B cell (primary cell): ENCODE results near the gene B3GAT3. TPM values are rescaled to one million over a fixed set of nuclear protein-coding genes. Genes with fewer than 3 reads are reported as not detected.

Source experiments
- ATAC-seq: fragments of 200-7000 bp; cut with Tn5 transposase; one replicate; pipeline ENCODE4 v1.10.0; 2021; ENCODE audit warnings: low read depth, mild to moderate bottlenecking, moderate number of reproducible peaks, moderate library complexity
- CTCF ChIA-PET: fragments of 350-600 bp; sonication (Branson Sonifier 250); formaldehyde crosslinking; loops from one replicate; lab custom pipeline; 2021; ENCODE audit warnings: antibody characterized with exemption, inconsistent platforms; lab: Charles Lee
- POLR2A ChIA-PET: fragments of 350-600 bp; sonication (Branson Sonifier 250); formaldehyde crosslinking; loops from one replicate; lab custom pipeline; 2021; ENCODE audit warnings: antibody characterized with exemption; lab: Charles Lee
- DNase-seq: peaks from one replicate; pipeline ENCODE4 v3.0.0; 2013
- H2AFZ ChIP-seq: 2 replicates; pipeline ENCODE4 v1.6.1; 2012; ENCODE audit warnings: mild to moderate bottlenecking, low read depth, low read length; ENCODE audit not compliant: insufficient read depth, poor library complexity, severe bottlenecking
- H3K27ac ChIP-seq, 2 donors: 1 replicate in 1 of 2; 2 replicates in 1 of 2; pipeline ENCODE4 v1.5.1; 2012 to 2013; ENCODE audit warnings: low read length in 2 of 2, mild to moderate bottlenecking in 2 of 2, moderate library complexity in 1 of 2
- H3K27me3 ChIP-seq, 4 experiments: fragments of 200-600 bp in 1 of 4; sonication (generic) in 1 of 4; replicated peaks in 1 of 4; 1 replicate in 2 of 4; 2 replicates in 2 of 4; pipeline versions ENCODE4 v1.6.1 to v1.7.0; 2013 to 2016; ENCODE audit warnings: low read length in 3 of 4, mild to moderate bottlenecking in 2 of 4, mixed read lengths in 1 of 4, moderate library complexity in 1 of 4; ENCODE audit not compliant: insufficient read depth in 4 of 4, control insufficient read depth in 3 of 4; ENCODE audit errors: control extremely low read depth in 1 of 4
- H3K36me3 ChIP-seq, 2 experiments: replicated peaks in 1 of 2; 1 replicate in 1 of 2; 2 replicates in 1 of 2; pipeline versions ENCODE4 v1.6.1 to v1.7.1; 2013; ENCODE audit warnings: low read length in 1 of 2; ENCODE audit not compliant: insufficient read depth in 2 of 2, control insufficient read depth in 1 of 2; ENCODE audit errors: control extremely low read depth in 1 of 2, extremely low read depth in 1 of 2
- H3K4me1 ChIP-seq, 2 donors: fragments of 200-600 bp in 1 of 2; sonication (generic) in 1 of 2; 1 replicate in 1 of 2; 2 replicates in 1 of 2; pipeline versions ENCODE4 v1.5.1 to v1.6.1; 2013 to 2017; ENCODE audit warnings: low read length in 2 of 2; ENCODE audit not compliant: control insufficient read depth in 2 of 2, insufficient read depth in 2 of 2
- H3K4me2 ChIP-seq: replicated peaks from 2 replicates; pipeline ENCODE3; 2012; ENCODE audit warnings: mild to moderate bottlenecking, low read depth, low read length; ENCODE audit not compliant: poor library complexity, severe bottlenecking
- H3K4me3 ChIP-seq, 5 experiments: fragments of 200-600 bp in 1 of 5; sonication (generic) in 1 of 5; 1 replicate in 3 of 5; 2 replicates in 2 of 5; pipeline versions ENCODE4 v1.5.1 to v1.7.0; 2011 to 2016; ENCODE audit warnings: low read length in 4 of 5, mild to moderate bottlenecking in 4 of 5, low read depth in 2 of 5, control low read depth in 1 of 5, moderate library complexity in 1 of 5; ENCODE audit not compliant: insufficient read depth in 1 of 5; ENCODE audit errors: control extremely low read depth in 1 of 5, extremely low read depth in 1 of 5
- H3K79me2 ChIP-seq: fragments of 200-600 bp; sonication (generic); one replicate; pipeline ENCODE4 v1.6.0; 2016; ENCODE audit warnings: low read length; ENCODE audit not compliant: control insufficient read depth, insufficient read depth
- H3K9ac ChIP-seq: fragments of 200-600 bp; sonication (generic); 2 replicates; pipeline ENCODE4 v1.6.1; 2017; ENCODE audit warnings: mild to moderate bottlenecking, low read length, moderate library complexity
- H3K9me3 ChIP-seq, 3 donors: one replicate each; pipeline versions ENCODE4 v1.6.1 to v1.7.1; 2013; ENCODE audit warnings: low read length in 2 of 3; ENCODE audit not compliant: control insufficient read depth in 2 of 3, insufficient read depth in 1 of 3; ENCODE audit errors: control extremely low read depth in 1 of 3
- H4K20me1 ChIP-seq: 2 replicates; pipeline ENCODE4 v1.6.0; 2012; ENCODE audit warnings: mild to moderate bottlenecking, low read length; ENCODE audit not compliant: insufficient read depth, control insufficient read depth, poor library complexity, severe bottlenecking
- H3K27ac Mint-ChIP-seq: one replicate; pipeline ENCODE4 v1.8.0; 2021; ENCODE audit warnings: mixed read lengths
- H3K27me3 Mint-ChIP-seq: one replicate; pipeline ENCODE4 v1.8.0; 2021; ENCODE audit warnings: mixed read lengths
- H3K4me1 Mint-ChIP-seq: one replicate; pipeline ENCODE4 v1.8.0; 2021; ENCODE audit warnings: mixed read lengths
- H3K4me3 Mint-ChIP-seq: one replicate; pipeline ENCODE4 v1.8.0; 2021; ENCODE audit warnings: mixed read lengths
- H3K9me3 Mint-ChIP-seq: one replicate; pipeline ENCODE4 v1.8.0; 2022; ENCODE audit warnings: mixed read lengths; ENCODE audit not compliant: insufficient read depth
- EZH2 ChIP-seq: IDR thresholded peaks from 2 replicates; pipeline ENCODE4 v1.6.1; 2012; ENCODE audit warnings: borderline replicate concordance, low read depth, mild to moderate bottlenecking, moderate library complexity, low read length; ENCODE audit not compliant: insufficient read depth, poor library complexity, severe bottlenecking
- WGBS: methylation state at CpG from one replicate; pipeline ENCODE4 v1.1.5; 2013; ENCODE audit warnings: missing lambda C conversion rate; ENCODE audit not compliant: insufficient coverage; 5-methylcytosine and 5-hydroxymethylcytosine counted together
- intact Hi-C: fragments of 100-400 bp; cut with micrococcal nuclease; formaldehyde crosslinking; loops from one replicate; pipeline ENCODE4 v1.10.0; 2022
- polyA plus RNA-seq: library from polyadenylated mRNA; depleted of rRNA; stranded (reverse); fragments of >200 nt; gene quantifications from 2 replicates; pipeline ENCODE4 v1.2.3, GENCODE V29; 2012
- total RNA-seq, 2 donors: library from RNA; stranded (reverse); fragments of 120-200 nt in 1 of 2; gene quantifications; 1 replicate in 1 of 2; 2 replicates in 1 of 2; pipeline versions ENCODE4 v1.2.3 to v1.2.4, GENCODE V29; 2013 to 2022
- TF ChIP-seq, protein P1 (sequence below): fragments of 200-600 bp; IDR thresholded peaks from one replicate; pipeline ENCODE4 v1.8.0; 2022; ENCODE audit warnings: antibody characterized with exemption, mild to moderate bottlenecking

The B3GAT3 gene
- total and polyA plus RNA-seq, 2 donors (not counting 1 experiment from before 2014, with no cell fraction given): 66.6 to 89.3 TPM

- no peaks in the 10 kb centered on the region for H3K27me3 ChIP-seq
- no peak for DNase-seq
- H3K9ac ChIP-seq: no peak overlapping the region
- TF ChIP-seq, protein P1, sequence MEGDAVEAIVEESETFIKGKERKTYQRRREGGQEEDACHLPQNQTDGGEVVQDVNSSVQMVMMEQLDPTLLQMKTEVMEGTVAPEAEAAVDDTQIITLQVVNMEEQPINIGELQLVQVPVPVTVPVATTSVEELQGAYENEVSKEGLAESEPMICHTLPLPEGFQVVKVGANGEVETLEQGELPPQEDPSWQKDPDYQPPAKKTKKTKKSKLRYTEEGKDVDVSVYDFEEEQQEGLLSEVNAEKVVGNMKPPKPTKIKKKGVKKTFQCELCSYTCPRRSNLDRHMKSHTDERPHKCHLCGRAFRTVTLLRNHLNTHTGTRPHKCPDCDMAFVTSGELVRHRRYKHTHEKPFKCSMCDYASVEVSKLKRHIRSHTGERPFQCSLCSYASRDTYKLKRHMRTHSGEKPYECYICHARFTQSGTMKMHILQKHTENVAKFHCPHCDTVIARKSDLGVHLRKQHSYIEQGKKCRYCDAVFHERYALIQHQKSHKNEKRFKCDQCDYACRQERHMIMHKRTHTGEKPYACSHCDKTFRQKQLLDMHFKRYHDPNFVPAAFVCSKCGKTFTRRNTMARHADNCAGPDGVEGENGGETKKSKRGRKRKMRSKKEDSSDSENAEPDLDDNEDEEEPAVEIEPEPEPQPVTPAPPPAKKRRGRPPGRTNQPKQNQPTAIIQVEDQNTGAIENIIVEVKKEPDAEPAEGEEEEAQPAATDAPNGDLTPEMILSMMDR: no peak
- no peak for TF ChIP-seq EZH2
- no peak overlapping the region for H3K4me3 ChIP-seq
- no peaks in the 10 kb centered on the region for H3K27me3 Mint-ChIP-seq
- H3K27ac ChIP-seq: no peak overlapping the region
- ATAC-seq: no peak
- no peak overlapping the region for H3K4me3 Mint-ChIP-seq
- H3K9me3 Mint-ChIP-seq: no peaks in the 10 kb centered on the region
- H3K79me2 ChIP-seq: peaks cover 46% of the 10 kb centered on the region
- no peak overlapping the region for H2AFZ ChIP-seq
- peaks cover 0 to 19% of the 10 kb centered on the region in 2 experiments for H3K36me3 ChIP-seq
- H3K4me1 ChIP-seq: peaks cover 13 to 25% of the 10 kb centered on the region in 2 donors
- intact Hi-C loops: no loop called here
- H3K9me3 ChIP-seq: no peaks in the 10 kb centered on the region
- ChIA-PET POLR2A (interaction anchor here (0.6 kb wide), 1 partner anchor 24 kb away, joined by 3 read pairs; no protein-coding TSS in a partner anchor), CTCF (no interaction called here)
- WGBS: 93% methylated on average over 4 of the region's 7 CpGs
- H4K20me1 ChIP-seq: peaks cover 11% of the 10 kb centered on the region
- H3K4me2 ChIP-seq: no peak overlapping the region
- peaks cover 22% of the 10 kb centered on the region for H3K4me1 Mint-ChIP-seq
- no peak overlapping the region for H3K27ac Mint-ChIP-seq
These were observed 6.3 kb downstream of the B3GAT3 start for GRCh38 chr11:62615521-62615920.

DNA sequence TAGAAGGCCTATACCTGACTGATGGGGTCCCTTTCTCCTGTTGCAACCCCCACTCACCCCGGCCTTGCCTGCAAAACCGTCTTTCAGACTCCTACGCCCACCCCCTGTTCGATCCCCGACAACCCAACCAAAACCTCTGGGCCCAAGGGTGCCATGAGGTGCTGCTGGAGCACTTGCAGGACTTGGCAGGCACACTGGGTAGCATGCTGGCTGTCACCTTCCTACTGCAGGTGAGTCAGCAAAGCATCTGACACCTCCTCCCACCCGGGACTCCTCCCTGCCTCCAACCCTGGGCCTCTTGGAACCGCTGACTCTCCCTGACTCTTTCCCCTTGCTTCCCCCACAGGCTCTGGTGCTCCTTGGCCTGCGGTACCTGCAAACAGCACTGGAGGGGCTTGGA, 7.5 kb downstream of the B3GAT3 start:
- Mint-ChIP-seq H3K4me3 (no peak overlapping the region), H3K27ac (peak overlapping the region; percentile 75), H3K27me3 (no peaks in the 10 kb centered on the region), H3K4me1 (peaks cover 24% of the 10 kb centered on the region), H3K9me3 (no peaks in the 10 kb centered on the region)
- no peak for DNase-seq
- no peaks in the 10 kb centered on the region for H3K9me3 ChIP-seq
- H3K4me1 ChIP-seq: peaks cover 10 to 21% of the 10 kb centered on the region in 2 donors
- no peak overlapping the region for H3K4me2 ChIP-seq
- intact Hi-C loops: no loop called here
- no peak overlapping the region for H3K27ac ChIP-seq
- WGBS: 95% methylated on average over 6 of the region's 8 CpGs
- H3K27me3 ChIP-seq: no peaks in the 10 kb centered on the region
- no peak overlapping the region for H2AFZ ChIP-seq
- ATAC-seq: no peak
- ChIA-PET POLR2A (interaction anchor here (1.6 kb wide), 1 partner anchor 23 kb away, joined by 3 read pairs; the partner anchor contains the start of gene TUT1), CTCF (no interaction called here)
- no peak overlapping the region for H3K4me3 ChIP-seq
- peaks cover 11% of the 10 kb centered on the region for H4K20me1 ChIP-seq
- peaks cover 0 to 23% of the 10 kb centered on the region in 2 experiments for H3K36me3 ChIP-seq
- TF ChIP-seq EZH2: no peak
- TF ChIP-seq, protein P1: no peak
- peaks cover 50% of the 10 kb centered on the region for H3K79me2 ChIP-seq
- H3K9ac ChIP-seq: no peak overlapping the region
